Astrocyte of the hippocampus (primary cell): Measurements from ENCODE around the gene PPM1N.

ENCODE experiments used
- DNase-seq: peaks from one replicate; pipeline ENCODE4 v3.0.0; 2011; ENCODE audit warnings: low read depth, low spot score

PPM1N gene

GRCh38 chr19:45470762-45471081 is 27.5 kb upstream of the PPM1N start:
- no peak for DNase-seq

GRCh38 chr19:45471111-45471930 is 26.9 kb upstream of the PPM1N start:
- DNase-seq: peak; percentile 22

GRCh38 chr19:45471931-45472562 is 26.2 kb upstream of the PPM1N start:
- DNase-seq: peak; percentile 39

GRCh38 chr19:45472563-45473366 is 25.5 kb upstream of the PPM1N start:
- DNase-seq: peak; percentile 43

GRCh38 chr19:45473367-45473681 is 24.9 kb upstream of the PPM1N start:
- DNase-seq: peak; percentile 15

GRCh38 chr19:45473682-45474605 is 24.3 kb upstream of the PPM1N start:
- DNase-seq: peak; percentile 34

GRCh38 chr19:45474606-45475521 is 23.4 kb upstream of the PPM1N start:
- peak; percentile 45 for DNase-seq

GRCh38 chr19:45475537-45476291 is 22.5 kb upstream of the PPM1N start:
- peak; percentile 62 for DNase-seq

GRCh38 chr19:45476304-45476703 is 21.9 kb upstream of the PPM1N start:
- DNase-seq: peak; percentile 54

- no peak for DNase-seq
Observed at GRCh38 chr19:45477186-45477585, 21.1 kb upstream of the PPM1N start.

- no peak for DNase-seq
Observed at GRCh38 chr19:45477713-45478453, 20.4 kb upstream of the PPM1N start.

- peak; percentile 94 for DNase-seq
Observed at GRCh38 chr19:45478454-45479238, 19.6 kb upstream of the PPM1N start.

- DNase-seq: no peak
Observed at GRCh38 chr19:45483033-45483432, 15.2 kb upstream of the PPM1N start.

- DNase-seq: no peak
Observed at GRCh38 chr19:45484273-45484945, 13.8 kb upstream of the PPM1N start.

GRCh38 chr19:45485305-45486077 is 12.8 kb upstream of the PPM1N start:
- DNase-seq: peak; percentile 98

- DNase-seq: no peak
Observed at GRCh38 chr19:45488708-45489107, 9.5 kb upstream of the PPM1N start.
